ENCODE results near the gene SCLY.

The SCLY gene

GRCh38 chr2:238069877-238070276, 9.1 kb downstream of the SCLY start:
- no peak for DNase-seq (ENCODE audit: low read depth)

GRCh38 chr2:238075397-238075796, 14.6 kb downstream of the SCLY start:
- DNase-seq (ENCODE audit: low read depth): no peak

- no peak for DNase-seq (ENCODE audit: low read depth)
These were observed 16.5 kb downstream of the SCLY start for GRCh38 chr2:238077292-238077691.

- no peak for DNase-seq (ENCODE audit: low read depth)
These were observed 19.1 kb downstream of the SCLY start for GRCh38 chr2:238079874-238080327.

DNA sequence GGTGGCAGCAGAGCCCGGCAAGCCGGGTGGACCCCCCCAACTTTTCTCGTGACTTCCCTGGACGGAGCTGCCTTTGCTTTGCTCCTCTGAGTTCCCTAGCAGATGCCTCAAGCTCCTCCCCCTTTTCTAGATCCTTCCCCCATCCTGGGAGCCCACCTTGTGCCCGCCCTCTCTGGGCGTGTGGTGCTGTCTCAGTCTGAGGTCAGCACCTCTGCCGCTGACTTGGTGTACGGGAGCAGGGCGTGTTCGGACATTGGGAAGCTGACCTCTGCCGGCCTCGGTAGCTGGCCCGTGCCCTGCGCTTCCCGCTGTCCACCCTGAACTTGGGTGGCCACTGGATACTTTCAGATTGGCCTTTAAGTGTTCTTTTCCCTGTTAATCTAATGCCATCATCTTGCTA, 19.7 kb downstream of the SCLY start:
- DNase-seq (ENCODE audit: low read depth): no peak

- DNase-seq (ENCODE audit: low read depth): no peak
These were observed 20.3 kb downstream of the SCLY start for GRCh38 chr2:238081150-238081549.

GRCh38 chr2:238081561-238081960, 20.8 kb downstream of the SCLY start:
- no peak for DNase-seq (ENCODE audit: low read depth)

- no peak for DNase-seq (ENCODE audit: low read depth)
These were observed 21.4 kb downstream of the SCLY start for GRCh38 chr2:238082151-238082550.

- no peak for DNase-seq (ENCODE audit: low read depth)
These were observed 22.0 kb downstream of the SCLY start for GRCh38 chr2:238082827-238083226.

- no peak for DNase-seq (ENCODE audit: low read depth)
These were observed 23.1 kb downstream of the SCLY start for GRCh38 chr2:238083919-238084318.

- no peak for DNase-seq (ENCODE audit: low read depth)
These were observed 24.0 kb downstream of the SCLY start for GRCh38 chr2:238084761-238085160.

DNA sequence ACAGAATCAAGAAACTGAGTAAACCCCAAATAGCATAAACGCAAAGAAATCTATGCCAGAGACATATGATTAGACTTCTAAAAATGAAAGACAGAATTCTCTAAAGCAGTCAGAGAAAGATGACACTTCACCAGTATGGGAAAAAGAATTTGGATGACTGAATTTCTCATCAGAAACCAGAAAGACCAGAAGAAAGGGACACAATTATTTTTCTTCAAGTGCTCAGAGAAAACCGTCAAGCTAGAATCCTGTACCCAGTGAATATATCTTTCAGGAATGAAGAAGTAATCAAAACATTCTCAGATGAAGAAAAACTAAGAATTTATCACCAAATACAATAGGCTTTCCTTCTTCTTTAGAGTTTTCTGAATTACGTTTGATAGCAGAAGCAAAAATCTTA, 25.1 kb downstream of the SCLY start:
- DNase-seq (ENCODE audit: low read depth): no peak

- DNase-seq (ENCODE audit: low read depth): no peak
These were observed 26.4 kb downstream of the SCLY start for GRCh38 chr2:238087211-238087610.

- DNase-seq (ENCODE audit: low read depth): no peak
These were observed 30.1 kb downstream of the SCLY start for GRCh38 chr2:238090887-238091286.

DNA sequence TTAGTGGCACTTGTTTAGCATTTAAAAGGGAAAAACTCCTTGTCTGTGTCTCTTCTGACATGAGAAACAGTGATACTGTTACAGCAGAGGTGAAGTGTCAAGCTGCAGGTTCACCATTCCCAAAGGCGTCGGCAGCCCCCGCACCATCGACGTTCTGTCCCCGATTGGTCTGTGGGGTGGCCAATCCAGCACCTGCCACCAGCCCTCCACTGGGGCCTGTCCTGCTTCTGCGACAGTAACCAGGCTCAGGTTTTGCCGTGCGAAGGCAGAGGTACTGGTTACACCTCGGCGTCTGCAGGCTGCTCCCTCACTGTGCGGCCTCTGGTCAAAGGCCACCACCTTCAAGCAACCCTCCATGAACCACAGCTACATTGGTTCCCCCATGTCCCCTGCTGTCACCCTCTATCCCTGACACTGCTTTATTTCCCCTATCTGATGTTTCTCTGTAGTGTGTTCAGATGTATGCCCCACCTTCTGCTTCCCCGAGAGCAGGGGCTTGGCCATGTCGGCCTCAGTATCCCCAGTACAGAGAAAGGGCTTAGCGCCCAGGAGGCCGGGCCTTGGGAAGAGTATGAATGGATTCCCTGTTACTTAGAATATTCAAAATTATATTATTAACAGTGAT, 30.7 kb downstream of the SCLY start:
- DNase-seq (ENCODE audit: low read depth): no peak

GRCh38 chr2:238092486-238093035, 31.8 kb downstream of the SCLY start:
- DNase-seq (ENCODE audit: low read depth): no peak

DNA sequence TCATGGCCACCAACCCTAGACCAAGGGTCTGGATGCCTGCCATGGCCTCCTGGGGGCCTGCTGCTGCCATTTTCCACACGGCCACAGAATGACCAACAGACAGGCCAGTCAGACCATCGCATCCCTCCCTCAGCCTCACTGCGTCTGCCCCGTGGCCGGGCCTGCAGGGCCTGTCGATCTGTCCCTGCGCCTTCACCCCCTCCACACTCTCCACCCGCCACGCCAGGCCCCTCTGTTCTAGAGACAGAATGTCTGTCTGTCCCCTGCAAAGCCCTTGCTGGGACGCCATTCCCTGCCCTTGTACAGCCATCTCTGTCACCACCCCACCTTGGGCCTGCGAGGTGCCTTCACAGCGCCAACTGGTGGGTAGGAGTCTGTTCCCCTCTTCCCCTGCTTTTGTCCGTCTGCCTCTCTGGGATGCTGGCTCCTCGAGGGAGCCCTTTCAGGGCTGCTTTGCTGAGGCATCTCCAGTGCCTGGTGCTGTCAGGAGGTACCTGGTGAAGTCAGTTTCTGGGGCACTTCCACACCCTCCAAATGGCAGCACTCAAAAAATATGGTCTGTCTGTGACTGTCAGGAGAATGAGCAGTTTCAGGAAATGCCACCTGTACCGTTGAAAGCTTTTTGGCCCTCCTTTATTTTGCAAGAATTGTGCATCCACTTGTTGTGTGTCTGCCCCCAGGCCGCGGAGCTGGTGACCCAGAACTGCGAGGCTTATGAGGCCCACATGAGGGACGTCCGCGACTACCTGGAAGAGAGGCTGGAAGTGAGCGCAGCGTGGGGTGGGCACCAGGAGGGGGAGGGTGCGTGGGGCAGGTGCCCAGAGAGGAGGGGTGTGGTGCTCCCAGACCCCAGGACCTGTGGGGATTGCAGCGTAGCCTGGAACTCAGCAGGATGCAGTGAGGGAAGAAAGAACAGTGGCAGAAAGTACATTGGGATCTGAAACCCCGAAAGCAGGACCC, 32.7 kb downstream of the SCLY start:
- DNase-seq (ENCODE audit: low read depth): no peak

GRCh38 chr2:238094438-238095022, 33.7 kb downstream of the SCLY start:
- no peak for DNase-seq (ENCODE audit: low read depth)

DNA sequence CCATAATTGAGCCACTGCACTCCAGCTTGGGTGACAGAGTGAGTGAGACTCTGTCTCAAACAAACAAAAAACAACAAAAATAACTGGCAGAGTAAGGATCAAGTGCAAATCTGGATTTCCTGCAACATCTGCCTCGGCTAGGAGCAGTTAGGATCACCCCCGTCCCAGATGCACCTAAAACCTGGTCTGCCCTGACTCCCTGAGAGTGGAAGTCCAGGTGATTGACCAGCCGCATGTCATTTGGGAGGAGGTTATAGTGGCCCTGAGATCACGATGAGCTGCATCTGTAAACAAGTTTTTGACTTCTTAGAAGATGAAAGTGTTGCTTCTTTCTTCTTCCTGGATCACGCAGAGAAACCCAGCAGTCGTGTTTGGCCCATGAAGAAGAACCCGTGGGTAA, 34.3 kb downstream of the SCLY start:
- DNase-seq (ENCODE audit: low read depth): no peak

DNA sequence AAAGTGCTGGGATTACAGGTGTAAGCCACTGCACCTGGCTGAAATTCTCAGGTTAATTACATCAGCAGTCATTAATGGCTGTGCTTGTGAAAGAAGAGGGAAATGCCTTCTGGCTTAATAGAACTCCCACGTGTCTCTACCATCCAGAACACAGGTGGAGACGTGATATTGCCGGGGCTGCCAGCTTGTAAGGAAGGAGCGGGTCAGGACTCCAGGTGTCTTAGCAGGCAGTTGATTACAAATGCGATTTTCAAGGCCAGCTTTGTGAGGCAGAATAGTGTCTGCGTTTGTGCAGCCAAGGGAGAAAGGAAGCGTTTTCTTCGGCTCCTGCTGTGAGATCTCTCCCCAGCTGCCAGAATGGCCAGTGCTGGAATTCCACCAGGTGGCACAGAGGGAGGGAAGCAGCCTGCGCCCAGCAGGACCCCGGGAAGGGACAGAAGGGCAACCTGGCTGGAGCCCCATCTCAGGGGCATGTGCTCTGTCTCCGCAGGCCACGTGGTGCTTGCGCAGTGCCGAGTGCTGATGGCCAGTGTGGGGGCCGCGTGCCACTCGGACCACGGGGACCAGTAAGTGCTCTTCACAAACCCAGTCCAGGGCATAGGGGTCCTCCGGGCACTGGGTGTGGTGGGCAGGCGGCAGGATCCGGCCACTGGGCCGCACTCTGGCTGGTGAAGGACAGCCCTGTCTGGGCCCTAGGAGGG, 35.7 kb downstream of the SCLY start:
- DNase-seq (ENCODE audit: low read depth): no peak

DNA sequence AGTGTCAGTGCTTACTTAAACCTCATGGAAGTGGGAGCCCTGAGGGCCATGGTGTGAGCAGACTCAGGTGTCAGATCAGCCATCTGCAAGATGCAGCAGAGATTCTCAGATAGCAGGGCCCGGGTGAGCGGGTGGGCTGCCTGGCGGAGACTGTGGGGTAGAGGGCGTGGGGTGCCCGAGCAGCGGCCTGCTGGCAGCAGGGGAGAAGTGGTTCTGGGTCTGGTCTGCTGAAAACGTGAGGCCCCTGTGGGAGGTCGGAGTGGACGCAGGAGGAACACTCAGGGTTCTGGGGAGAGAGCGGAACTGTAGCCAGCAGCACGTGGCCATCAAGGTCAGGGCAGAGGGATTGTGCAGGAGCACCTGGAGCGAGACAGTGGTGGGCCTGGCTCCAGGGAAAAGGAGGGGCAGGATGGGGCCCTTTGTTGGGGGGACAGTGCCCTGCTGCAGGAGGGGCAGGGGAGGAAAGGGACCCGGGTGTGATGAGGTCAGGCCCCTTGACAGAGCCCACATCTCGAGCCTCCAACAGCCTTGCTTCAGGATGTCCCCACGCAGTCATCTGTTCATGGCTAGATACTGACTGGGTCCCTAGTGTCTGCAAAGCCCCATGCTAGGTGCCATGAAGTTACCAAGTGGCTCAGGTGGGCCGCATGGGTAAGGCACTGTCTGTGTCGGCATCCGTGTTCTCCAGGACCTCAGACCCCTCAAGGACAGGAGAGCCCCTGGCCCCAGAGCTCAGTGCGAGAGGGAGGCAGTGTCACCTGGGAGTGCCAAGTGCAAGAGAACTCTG, 36.6 kb downstream of the SCLY start:
- no peak for DNase-seq (ENCODE audit: low read depth)
